ENCODE data around the gene PCMTD2. TPM values are rescaled to one million over a fixed set of nuclear protein-coding genes. Genes with fewer than 3 reads are reported as not detected.
A peak's percentile ranks its signal among the peaks of the same experiment; 100 is the strongest.

The PCMTD2 gene
- total and polyA plus RNA-seq, 2 of the 8 experiments (the other 6 are each of a cell fraction or from before 2014, with no cell fraction given) = 21.4 to 55.1 TPM

DNA sequence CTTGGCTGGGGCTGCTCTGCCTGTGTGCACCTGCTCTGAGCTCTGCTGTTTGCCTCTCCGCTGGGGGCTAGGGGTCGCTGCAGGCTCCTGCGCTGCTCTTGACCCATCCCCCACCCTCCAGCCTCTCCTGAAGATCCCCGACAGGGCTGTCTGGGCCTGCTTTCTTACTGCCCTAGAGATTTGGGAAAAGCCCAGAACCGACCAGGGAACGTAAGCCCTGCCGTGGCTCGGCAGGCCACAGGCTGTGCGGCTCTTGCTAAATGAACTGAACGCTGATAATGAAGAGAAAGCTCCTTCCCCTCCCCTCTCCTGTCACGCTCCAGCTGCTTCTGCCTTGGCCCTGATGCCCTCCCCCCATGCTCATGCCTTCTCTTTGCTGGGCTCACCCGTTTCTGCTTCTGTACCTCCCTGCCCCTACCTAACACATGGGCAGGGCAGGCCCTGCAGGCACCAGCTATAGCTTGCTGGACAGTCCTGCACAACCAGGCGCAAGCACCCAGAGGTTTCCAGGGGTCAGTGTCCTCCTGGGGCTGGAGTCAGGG, 32.0 kb upstream of the PCMTD2 start (continued):
- peak; percentile 88 to 91 (median 90) for TF ChIP-seq CTCF (IDR thresholded peaks at IDR 0.05; ENCODE audit: control extremely low read depth in 1 of 3, insufficient read depth in 1 of 3, low read depth in 1 of 3, low read length in 3 of 3)
- TF ChIP-seq MAX (IDR thresholded peaks at IDR 0.05) = peak; percentile 28; the same call in 1 of the 2 replicates
- no peak for TF ChIP-seq RNF2 (IDR thresholded peaks at IDR 0.05; ENCODE audit: borderline replicate concordance, low read depth, low read length, missing control alignments, poor library complexity, severe bottlenecking)
- no peak for TF ChIP-seq HDAC6 (IDR thresholded peaks at IDR 0.05; ENCODE audit: low read depth, low read length)
- TF ChIP-seq FOSL1 (IDR thresholded peaks at IDR 0.05; ENCODE audit: insufficient read depth, low read depth, low read length) = no peak
- TF ChIP-seq KDM1A (IDR thresholded peaks at IDR 0.05; ENCODE audit: borderline replicate concordance, low read length) = 0 out of 2 replicates have a peak, but pooled peaks have one; percentile 61
- no peak for TF ChIP-seq NANOG (IDR thresholded peaks at IDR 0.05; ENCODE audit: insufficient read depth, low read depth, low read length, poor library complexity, severe bottlenecking)
- TF ChIP-seq CBX5 (IDR thresholded peaks at IDR 0.05; ENCODE audit: low read depth, low read length) = no peak
- TF ChIP-seq YY1 (IDR thresholded peaks at IDR 0.05; ENCODE audit: low read depth, low read length) = no peak; the same call in 1 of the 2 replicates
- TF ChIP-seq KDM5A (IDR thresholded peaks at IDR 0.05; ENCODE audit: low read length) = no peak
- peak; percentile 67 to 78 for TF ChIP-seq RAD21 (IDR thresholded peaks at IDR 0.05 in 1 of 2, conservative IDR thresholded peaks at IDR 0.05 in 1 of 2; ENCODE audit: low read depth in 2 of 2, low read length in 2 of 2)
